BE2C (cell line): ENCODE measurements around the gene OR1E2.
"Not testable (repeated sequence)": the region's sequence is repeated elsewhere in the genome, so short reads cannot be mapped to it uniquely, and the experiment has no call there.

Experiments used
- DNase-seq: peaks from one replicate; pipeline ENCODE4 v3.0.0-alpha.2; 2020
- H3K27me3 ChIP-seq: fragments of 250-450 bp; sonication (Bioruptor Pico); 2 replicates; pipeline ENCODE4 v1.5.1; 2020; ENCODE audit warnings: mild to moderate bottlenecking
- H3K36me3 ChIP-seq: fragments of 250-450 bp; sonication (Bioruptor Pico); 2 replicates; pipeline ENCODE4 v1.5.1; 2020; ENCODE audit warnings: mild to moderate bottlenecking
- H3K4me1 ChIP-seq: fragments of 250-450 bp; sonication (Bioruptor Pico); 2 replicates; pipeline ENCODE4 v1.5.1; 2020
- H3K4me3 ChIP-seq: 2 replicates; pipeline ENCODE4 v1.5.1; 2011; ENCODE audit warnings: low read depth, low read length
- H3K9me3 ChIP-seq: fragments of 250-450 bp; sonication (Bioruptor Pico); 2 replicates; pipeline ENCODE4 v1.5.1; 2020
- CTCF ChIP-seq: IDR thresholded peaks from 2 replicates; pipeline ENCODE4 v1.5.1; 2012; ENCODE audit warnings: mild to moderate bottlenecking, low read depth, low read length

OR1E2 gene

GRCh38 chr17:3411070-3411469 is 22.6 kb downstream of the OR1E2 start, which contains the start of gene OR3A3:
Gene OR3A3, plus strand, starts transcription at chr17:3411370.
- TF ChIP-seq CTCF, result no peak
- H3K27me3 ChIP-seq, result no peaks in the 10 kb centered on the region
- no peaks in the 10 kb centered on the region for H3K4me1 ChIP-seq
- H3K4me3 ChIP-seq, result no peak within 1 kb of the TSS
- H3K9me3 ChIP-seq, result no peaks in the 10 kb centered on the region
- DNase-seq, result no peak
- no peaks in the 10 kb centered on the region for H3K36me3 ChIP-seq

- H3K27me3 ChIP-seq, H3K4me1 ChIP-seq, H3K36me3 ChIP-seq, H3K4me3 ChIP-seq, H3K9me3 ChIP-seq, DNase-seq: not testable (repeated sequence)
Observed at GRCh38 chr17:3403856-3404255, 29.8 kb downstream of the OR1E2 start.

- Histone ChIP-seq H3K9me3 (no peaks in the 10 kb centered on the region), H3K4me3 (no peak overlapping the region), H3K27me3 (no peaks in the 10 kb centered on the region), H3K36me3 (no peaks in the 10 kb centered on the region), H3K4me1 (no peaks in the 10 kb centered on the region)
- no peak for DNase-seq
- no peak for TF ChIP-seq CTCF
Observed at GRCh38 chr17:3401786-3402185, 31.9 kb downstream of the OR1E2 start.

GRCh38 chr17:3400055-3400454 is 33.6 kb downstream of the OR1E2 start:
- Histone ChIP-seq H3K27me3 (no peaks in the 10 kb centered on the region), H3K36me3 (no peaks in the 10 kb centered on the region), H3K4me3 (no peak overlapping the region), H3K4me1 (no peaks in the 10 kb centered on the region), H3K9me3 (no peaks in the 10 kb centered on the region)
- DNase-seq, result no peak
- no peak for TF ChIP-seq CTCF

- H3K27me3 ChIP-seq, result no peaks in the 10 kb centered on the region
- TF ChIP-seq CTCF, result no peak
- no peak within 1 kb of the TSS for H3K4me3 ChIP-seq
- H3K4me1 ChIP-seq, result no peaks in the 10 kb centered on the region
- H3K36me3 ChIP-seq, result no peaks in the 10 kb centered on the region
- DNase-seq, result no peak
- no peaks in the 10 kb centered on the region for H3K9me3 ChIP-seq
Observed at GRCh38 chr17:3398310-3398709, 35.3 kb downstream of the OR1E2 start, which contains the start of gene OR1E1. Gene OR1E1, minus strand, starts transcription at chr17:3398410. Its CDS starts 0 bp downstream, at chr17:3398410.

- not testable (repeated sequence) for H3K4me3 ChIP-seq, H3K4me1 ChIP-seq, H3K9me3 ChIP-seq, H3K36me3 ChIP-seq, DNase-seq, H3K27me3 ChIP-seq
Observed at GRCh38 chr17:3397801-3398200, 35.8 kb downstream of the OR1E2 start.

GRCh38 chr17:3389791-3390190 is 43.9 kb downstream of the OR1E2 start:
- Histone ChIP-seq H3K9me3 (no peaks in the 10 kb centered on the region), H3K36me3 (no peaks in the 10 kb centered on the region), H3K27me3 (no peaks in the 10 kb centered on the region), H3K4me3 (no peak overlapping the region), H3K4me1 (no peaks in the 10 kb centered on the region)
- TF ChIP-seq CTCF, result no peak
- DNase-seq, result no peak
